NB4 (cell line): ENCODE measurements around the gene RFX4.

Experiments used
- CTCF ChIP-seq: IDR thresholded peaks from one replicate; pipeline ENCODE4 v1.5.1; 2012; ENCODE audit warnings: low read depth, low read length
- MAX ChIP-seq: IDR thresholded peaks from 2 replicates; pipeline ENCODE4 v1.6.1; 2011; ENCODE audit warnings: low read depth, low read length
- MYC ChIP-seq: IDR thresholded peaks from 2 replicates; pipeline ENCODE4 v1.6.1; 2011; ENCODE audit warnings: low read depth, low read length

GRCh38 chr12:106651552-106651951 lies 68.7 kb downstream of the RFX4 start:
- TF ChIP-seq CTCF, result no peak
- TF ChIP-seq MYC, result no peak
- no peak for TF ChIP-seq MAX
